Stimulated activated CD8-positive, alpha-beta memory T cell treated with anti-CD3 and anti-CD28 coated beads, Interleukin-15, amount 100 ng/mL, for 24 hours (primary cell): ENCODE data around the gene GFI1.
"Not testable (repeated sequence)": the region's sequence is repeated elsewhere in the genome, so short reads cannot be mapped to it uniquely, and the experiment has no call there.

Source experiments
- DNase-seq: peaks from one replicate; pipeline ENCODE4 v3.0.0-alpha.2; 2020; ENCODE audit warnings: low read depth

Gene GFI1

DNA sequence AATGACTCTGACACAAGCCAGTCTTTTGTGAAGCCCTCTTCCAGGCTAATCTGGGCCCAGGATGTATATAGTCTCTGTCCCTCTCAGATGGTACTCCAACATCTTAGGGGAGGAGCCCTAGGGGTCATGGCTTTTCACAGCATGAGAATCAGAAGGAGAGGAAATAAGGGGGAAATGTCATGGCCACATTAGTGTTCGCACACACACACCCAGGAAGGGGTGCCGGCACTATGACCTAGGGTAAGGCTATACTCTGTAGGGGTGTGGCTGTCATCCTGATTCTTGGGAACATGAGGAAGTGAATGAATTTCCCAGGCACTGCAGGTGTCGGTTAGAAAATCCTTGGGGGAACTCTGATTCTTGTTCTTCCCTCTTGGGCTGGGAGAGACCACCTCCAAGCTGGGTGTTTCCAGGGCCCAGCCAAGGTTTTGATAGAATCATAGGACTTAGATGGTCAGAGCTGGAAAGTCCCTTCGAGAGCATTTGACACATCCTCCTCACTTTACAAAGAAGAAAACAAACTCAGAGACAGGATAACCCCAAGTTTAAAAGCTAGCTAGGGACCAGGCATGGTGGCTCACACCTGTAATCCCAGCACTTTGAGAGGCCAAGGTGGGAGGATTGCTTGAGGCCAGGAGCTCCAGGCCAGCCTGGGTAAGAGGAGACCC lies 22.0 kb downstream of the GFI1 start:
- DNase-seq: no peak

DNA sequence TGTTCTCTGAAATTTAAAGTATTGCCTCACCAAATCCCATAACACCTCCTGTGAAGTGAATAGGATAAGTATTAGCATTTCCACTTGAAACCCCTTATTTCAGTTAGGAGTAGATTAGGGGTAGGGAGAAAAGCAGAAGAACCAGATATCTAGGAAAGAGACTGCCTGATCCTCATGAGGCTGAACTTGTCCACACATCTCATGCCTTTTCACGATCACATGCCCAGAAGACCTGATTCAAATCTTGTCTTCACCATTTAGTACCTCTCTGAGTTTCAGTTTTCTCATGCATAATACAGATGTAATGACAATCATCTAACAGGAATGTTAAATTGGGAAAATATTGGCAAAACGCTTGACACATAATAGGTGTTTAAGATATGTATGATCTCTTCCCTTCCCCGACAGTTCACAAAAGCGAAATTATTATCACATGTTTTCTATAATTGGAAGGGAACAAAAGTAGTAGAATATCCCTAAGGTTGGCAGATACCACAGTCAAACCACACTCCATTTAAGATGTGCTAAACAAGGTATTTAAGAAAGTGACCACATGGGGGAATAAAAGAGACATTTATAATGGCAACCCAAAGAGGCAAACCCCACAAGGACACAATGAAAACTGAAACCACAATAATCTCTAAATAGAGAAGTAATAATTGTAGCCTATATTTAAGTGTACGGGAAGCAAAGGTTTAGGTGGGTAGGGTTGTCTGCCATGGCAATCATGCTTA lies 25.2 kb downstream of the GFI1 start:
- no peak for DNase-seq

DNA sequence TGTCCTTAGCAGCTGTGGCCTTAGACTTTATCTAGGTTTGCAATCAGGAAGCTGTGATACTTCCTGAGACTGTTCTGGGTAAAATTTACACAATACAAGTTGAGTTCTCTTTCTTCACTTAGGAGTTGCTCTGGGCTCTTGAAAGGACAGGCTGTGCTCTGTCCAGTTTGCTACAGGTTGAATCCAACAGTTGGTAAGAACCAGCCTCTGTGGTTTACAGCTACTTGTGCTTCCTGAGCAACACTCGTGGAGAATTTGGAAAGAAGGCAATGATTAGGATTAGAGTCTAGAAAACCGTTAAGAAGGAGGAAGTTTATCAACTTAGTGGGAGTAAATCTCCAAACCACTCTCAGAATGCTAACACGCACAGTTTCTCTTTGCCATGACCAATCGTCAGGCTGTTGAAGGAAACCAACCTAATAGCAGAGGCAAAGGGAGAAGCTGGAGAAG lies 26.8 kb downstream of the GFI1 start:
- DNase-seq: no peak

DNA sequence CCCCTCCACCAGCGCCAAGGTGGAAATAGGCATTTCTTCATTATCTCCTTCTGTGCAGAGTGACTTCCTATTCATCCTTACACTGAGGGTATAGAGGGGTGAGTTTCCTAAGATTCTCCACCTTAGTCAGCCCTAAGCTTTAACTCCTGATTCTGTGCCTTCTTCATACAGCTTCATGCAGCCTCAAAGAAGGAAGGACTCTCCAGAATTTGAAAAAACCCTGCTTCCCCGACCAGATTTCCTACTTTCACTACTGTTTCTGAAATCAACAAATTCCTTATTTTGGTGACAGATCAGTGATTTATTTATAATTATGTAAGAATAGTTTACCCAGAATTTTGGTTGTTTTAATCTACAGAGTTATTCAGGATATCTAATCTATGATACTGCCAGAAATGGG lies 28.6 kb downstream of the GFI1 start:
- DNase-seq: no peak

- DNase-seq: no peak
These were observed 38.7 kb downstream of the GFI1 start for GRCh38 chr1:92447976-92448375.

GRCh38 chr1:92447033-92447681 lies 39.6 kb downstream of the GFI1 start:
- no peak for DNase-seq

- DNase-seq: no peak
These were observed 40.2 kb downstream of the GFI1 start for GRCh38 chr1:92446546-92446945.

DNA sequence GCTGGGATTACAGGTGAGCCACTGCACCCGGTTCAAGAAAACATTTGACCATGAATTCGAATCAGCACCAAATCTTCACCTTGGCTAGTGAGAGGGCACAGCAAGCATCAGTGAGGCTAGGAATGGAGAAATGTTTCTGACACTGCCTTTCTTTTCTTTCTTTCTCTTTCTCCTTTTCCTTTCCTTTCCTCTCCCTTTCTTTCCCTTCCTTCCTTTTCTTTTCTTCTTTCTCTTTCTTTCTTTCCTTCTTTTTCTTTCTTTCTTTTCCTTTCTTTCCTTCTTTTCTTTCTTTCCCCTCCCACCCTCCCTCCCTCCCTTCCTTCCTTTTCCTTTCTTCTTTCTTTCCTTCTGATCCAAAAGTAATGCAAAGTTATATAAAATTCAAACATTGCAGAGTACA lies 40.9 kb downstream of the GFI1 start:
- DNase-seq: no peak

DNA sequence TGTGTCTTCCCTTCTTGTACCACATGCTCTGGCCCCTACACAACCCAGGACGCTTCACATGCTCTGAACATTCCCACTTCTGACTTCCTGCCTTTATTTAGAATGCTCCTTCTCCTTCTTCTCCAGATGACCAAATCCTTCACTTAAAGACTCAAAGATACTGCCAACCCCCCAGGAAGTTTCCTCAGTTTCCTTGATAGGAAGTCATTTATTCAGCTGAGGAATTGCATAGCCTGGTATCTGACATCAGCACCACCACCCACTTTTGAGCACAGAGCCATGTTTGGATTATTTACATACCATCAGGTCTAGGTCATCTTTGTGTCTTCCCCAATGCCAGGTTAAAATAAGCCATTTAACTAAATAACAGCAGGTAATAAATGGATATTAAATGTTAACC lies 42.4 kb downstream of the GFI1 start:
- no peak for DNase-seq

GRCh38 chr1:92443893-92444292 lies 42.8 kb downstream of the GFI1 start:
- no peak for DNase-seq

GRCh38 chr1:92442351-92442750 lies 44.4 kb downstream of the GFI1 start:
- DNase-seq: no peak

- DNase-seq: no peak
These were observed 44.9 kb downstream of the GFI1 start for GRCh38 chr1:92441697-92442342.

GRCh38 chr1:92441316-92441696 lies 45.4 kb downstream of the GFI1 start:
- DNase-seq: no peak

DNA sequence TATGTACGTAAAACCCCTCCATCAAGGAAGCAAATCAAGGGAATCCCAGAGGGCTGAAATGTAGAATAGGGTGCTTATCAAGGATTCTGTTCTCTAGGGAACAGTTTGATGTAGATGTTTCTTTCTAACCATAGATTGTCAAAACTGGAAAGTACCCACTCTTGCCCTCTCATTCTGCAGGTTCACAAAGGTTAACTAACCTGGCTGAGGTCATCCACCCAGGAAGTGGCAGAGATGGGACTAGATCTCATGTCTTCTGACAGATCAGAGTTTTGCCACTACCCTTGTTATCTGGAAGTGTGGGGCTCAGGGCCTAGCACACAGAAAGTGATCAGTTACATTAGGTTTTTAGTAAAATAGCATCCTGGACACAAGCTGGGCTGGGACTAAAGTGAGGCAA lies 47.4 kb downstream of the GFI1 start:
- no peak for DNase-seq

DNA sequence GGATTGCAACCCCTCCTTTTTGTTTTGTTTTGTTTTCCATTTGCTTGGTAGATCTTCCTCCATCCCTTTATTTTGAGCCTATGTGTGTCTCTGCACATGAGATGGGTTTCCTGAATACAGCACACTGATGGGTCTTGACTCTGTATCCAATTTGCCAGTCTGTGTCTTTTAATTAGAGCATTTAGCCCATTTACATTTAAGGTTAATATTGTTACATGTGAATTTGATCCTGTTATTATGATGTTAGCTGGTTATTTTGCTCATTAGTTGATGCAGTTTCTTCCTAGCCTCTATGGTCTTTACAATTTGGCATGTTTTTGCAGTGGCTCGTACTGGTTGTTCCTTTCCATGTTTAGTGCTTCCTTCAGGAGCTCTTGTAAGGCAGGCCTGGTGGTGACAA lies 52.2 kb downstream of the GFI1 start:
- not testable (repeated sequence) for DNase-seq

- DNase-seq: no peak
These were observed 56.7 kb downstream of the GFI1 start for GRCh38 chr1:92430030-92430429.

DNA sequence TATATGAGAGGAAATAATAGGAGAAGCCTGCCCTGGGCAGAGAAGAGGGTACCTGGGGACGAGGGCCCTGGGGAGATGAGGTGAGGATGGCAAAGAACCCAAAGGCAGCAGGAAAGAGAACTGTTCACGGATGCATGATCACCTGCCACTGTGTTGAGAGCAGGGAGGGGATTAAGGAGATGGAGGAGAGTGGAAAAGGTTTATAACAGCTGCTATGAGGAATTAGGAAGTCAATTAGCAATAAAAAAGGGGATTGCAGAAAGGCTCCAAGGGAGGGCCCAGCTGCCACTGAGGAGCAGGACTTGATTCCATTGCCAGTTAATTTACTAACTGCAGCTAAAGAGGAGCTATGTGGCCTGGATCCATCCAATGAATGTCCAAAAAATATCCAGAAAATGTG lies 61.1 kb downstream of the GFI1 start:
- no peak for DNase-seq
